HCT116 (cell line): Measurements from ENCODE around the gene SCD5. TPM values are rescaled to one million over a fixed set of nuclear protein-coding genes. Genes with fewer than 3 reads are reported as not detected.

Experiments used
- ATAC-seq: fragments of 200-7000 bp; cut with Tn5 transposase; 2 replicates; pipeline ENCODE4 v1.9.1; 2020; ENCODE audit warnings: mild to moderate bottlenecking, moderate library complexity
- BruUV-seq: library from RNA; stranded (reverse); fragments of 400-500 nt; replicated peaks from 2 replicates; lab custom pipeline; 2021; lab: Mats Ljungman, UMichigan
- CTCF ChIA-PET: fragments of 300-600 bp; sonication (Branson Sonifier 250); formaldehyde crosslinking; loops from one replicate; lab custom pipeline; 2021; ENCODE audit warnings: antibody characterized with exemption; lab: Charles Lee
- POLR2A ChIA-PET: fragments of 300-600, 350-600 bp; sonication (Branson Sonifier 250); formaldehyde crosslinking; loops from one replicate; lab custom pipeline; 2021; ENCODE audit warnings: antibody characterized with exemption; lab: Charles Lee
- RAD21 ChIA-PET, 2 experiments: fragments of 300-600 bp; sonication (Branson Sonifier 250); formaldehyde crosslinking; loops; one replicate each; lab custom pipeline; 2023; ENCODE audit warnings: low total read pairs in 2 of 2; ENCODE audit not compliant: uncharacterized antibody in 2 of 2, unreplicated experiment in 2 of 2, low non-redundant PET in 1 of 2; lab: Charles Lee
- DNase-seq: peaks from one replicate; pipeline ENCODE4 v3.0.0-alpha.2; 2010; ENCODE audit warnings: low read depth, low spot score
- H2AFZ ChIP-seq: fragments of 200-600 bp; shearing (Covaris generic), sonication (generic); 2 replicates; pipeline ENCODE4 v1.6.1; 2017; ENCODE audit warnings: low read depth, mixed run types, mixed read lengths, antibody characterized with exemption, low read length; ENCODE audit not compliant: poor library complexity, severe bottlenecking
- H3K27ac ChIP-seq: 2 replicates; pipeline ENCODE4 v1.5.1; 2012; ENCODE audit warnings: low read depth, low read length
- H3K27me3 ChIP-seq: fragments of 200-600 bp; sonication (generic); 2 replicates; pipeline ENCODE4 v1.6.1; 2016; ENCODE audit warnings: mixed run types, low read length, mixed read lengths; ENCODE audit not compliant: insufficient read depth
- H3K36me3 ChIP-seq, 2 experiments: fragments of 200-500 bp in 1 of 2; fragments of 200-600 bp in 1 of 2; sonication (Bioruptor generic) in 1 of 2; sonication (generic) in 1 of 2; 2 replicates each; pipeline versions ENCODE4 v1.5.1 to v1.6.1; 2014 to 2016; ENCODE audit warnings: low read length in 2 of 2, inconsistent platforms in 1 of 2, mixed read lengths in 1 of 2, mixed run types in 1 of 2; ENCODE audit not compliant: insufficient read depth in 2 of 2, control insufficient read depth in 1 of 2
- H3K4me1 ChIP-seq, 2 experiments: fragments of 200-600 bp in 1 of 2; sonication (generic) in 1 of 2; 2 replicates each; pipeline versions ENCODE4 v1.5.1 to v1.6.1; 2012 to 2017; ENCODE audit warnings: low read length in 2 of 2, inconsistent platforms in 1 of 2, mild to moderate bottlenecking in 1 of 2, mixed read lengths in 1 of 2, mixed run types in 1 of 2, moderate library complexity in 1 of 2; ENCODE audit not compliant: insufficient read depth in 2 of 2, control insufficient read depth in 1 of 2
- H3K4me2 ChIP-seq: fragments of 200-600 bp; sonication (generic); 2 replicates; pipeline ENCODE4 v1.6.1; 2017; ENCODE audit warnings: mixed run types, low read length, mixed read lengths
- H3K4me3 ChIP-seq, 2 experiments: fragments of 200-600 bp in 1 of 2; sonication (generic) in 1 of 2; replicated peaks in 1 of 2; 2 replicates each; pipeline ENCODE4 v1.5.1; 2011 to 2016; ENCODE audit warnings: low read length in 2 of 2, control low read depth in 1 of 2, low read depth in 1 of 2, mild to moderate bottlenecking in 1 of 2, mixed read lengths in 1 of 2, mixed run types in 1 of 2
- H3K79me2 ChIP-seq: fragments of 200-600 bp; sonication (generic); 2 replicates; pipeline ENCODE4 v1.6.1; 2017; ENCODE audit warnings: mild to moderate bottlenecking, mixed run types, low read length, moderate library complexity, mixed read lengths; ENCODE audit not compliant: insufficient read depth
- H3K9ac ChIP-seq: fragments of 200-600 bp; sonication (generic); 2 replicates; pipeline ENCODE4 v1.6.1; 2016; ENCODE audit warnings: low read length, mixed read lengths
- H3K9me2 ChIP-seq: fragments of 200-600 bp; sonication (generic), shearing (Covaris generic); 2 replicates; pipeline ENCODE4 v1.6.1; 2017; ENCODE audit warnings: mixed run types, mild to moderate bottlenecking, moderate library complexity; ENCODE audit not compliant: insufficient read depth
- H3K9me3 ChIP-seq, 2 experiments: fragments of 200-500 bp in 1 of 2; fragments of 200-600 bp in 1 of 2; sonication (Bioruptor generic) in 1 of 2; sonication (generic) in 1 of 2; 2 replicates each; pipeline ENCODE4 v1.6.1; 2014 to 2017; ENCODE audit warnings: low read length in 2 of 2, mixed read lengths in 2 of 2, inconsistent platforms in 1 of 2, low read depth in 1 of 2, mild to moderate bottlenecking in 1 of 2, mixed run types in 1 of 2, moderate library complexity in 1 of 2; ENCODE audit not compliant: control insufficient read depth in 1 of 2, insufficient read depth in 1 of 2
- H4K20me1 ChIP-seq: fragments of 200-600 bp; sonication (generic), shearing (Covaris generic); 2 replicates; pipeline ENCODE4 v1.6.1; 2017; ENCODE audit warnings: mixed run types, mild to moderate bottlenecking, moderate library complexity; ENCODE audit not compliant: insufficient read depth
- CBX3 ChIP-seq: IDR thresholded peaks from 2 replicates; pipeline ENCODE4 v1.6.1; 2012; ENCODE audit warnings: low read depth
- EGR1 ChIP-seq: IDR thresholded peaks from 2 replicates; pipeline ENCODE4 v1.6.1; 2012; ENCODE audit warnings: low read depth
- ELF1 ChIP-seq: IDR thresholded peaks from 2 replicates; pipeline ENCODE4 v1.6.1; 2012; ENCODE audit warnings: low read depth, borderline replicate concordance
- EZH2phosphoT487 ChIP-seq: fragments of 200-600 bp; IDR thresholded peaks from 2 replicates; pipeline ENCODE4 v1.6.1; 2018; ENCODE audit warnings: antibody characterized with exemption, borderline replicate concordance
- JUND ChIP-seq: IDR thresholded peaks from 2 replicates; pipeline ENCODE4 v1.6.1; 2012
- POLR2AphosphoS5 ChIP-seq: IDR thresholded peaks from 2 replicates; pipeline ENCODE4 v1.6.1; 2011; ENCODE audit warnings: mild to moderate bottlenecking, low read depth, low read length, moderate library complexity
- SP1 ChIP-seq: IDR thresholded peaks from 2 replicates; pipeline ENCODE4 v1.6.1; 2012; ENCODE audit warnings: low read depth
- SRF ChIP-seq: IDR thresholded peaks from 2 replicates; pipeline ENCODE4 v1.6.1; 2012; ENCODE audit warnings: low read depth
- TCF7L2 ChIP-seq: IDR thresholded peaks from 2 replicates; pipeline ENCODE4 v1.7.0; 2011; ENCODE audit warnings: borderline replicate concordance, inconsistent platforms; ENCODE audit not compliant: insufficient read depth, insufficient read length; ENCODE audit errors: extremely low read depth
- intact Hi-C: fragments of 100-400 bp; cut with micrococcal nuclease; formaldehyde crosslinking; loops from 2 replicates; pipeline ENCODE4 v1.10.0; 2022
- total RNA-seq: library from RNA; stranded (reverse); gene quantifications from one replicate; pipeline ENCODE4 v1.2.1, GENCODE V29; 2021; ENCODE audit not compliant: unreplicated experiment
- TF ChIP-seq, protein P1 (sequence below): IDR thresholded peaks from 2 replicates; pipeline ENCODE4 v1.6.1; 2012
- TF ChIP-seq, protein P2 (sequence below): IDR thresholded peaks from 2 replicates; pipeline ENCODE4 v1.6.1; 2012; ENCODE audit warnings: low read depth
- TF ChIP-seq, protein P3 (sequence below), 3 experiments: fragments of 200-600 bp in 1 of 3; sonication (generic) in 1 of 3; IDR thresholded peaks in 2 of 3; conservative IDR thresholded peaks in 1 of 3; 2 replicates each; pipeline ENCODE4 v1.5.1; 2012 to 2017; ENCODE audit warnings: low read depth in 2 of 3, low read length in 2 of 3, antibody characterized with exemption in 1 of 3, borderline replicate concordance in 1 of 3, control low read depth in 1 of 3, mild to moderate bottlenecking in 1 of 3, mixed read lengths in 1 of 3, mixed run types in 1 of 3, moderate library complexity in 1 of 3; ENCODE audit not compliant: insufficient read depth in 1 of 3
- TF ChIP-seq, protein P4 (sequence below): IDR thresholded peaks from 2 replicates; pipeline ENCODE4 v1.6.1; 2012

Gene SCD5
- total RNA-seq, 1 experiment from 2014 or later: 21.7 TPM

DNA sequence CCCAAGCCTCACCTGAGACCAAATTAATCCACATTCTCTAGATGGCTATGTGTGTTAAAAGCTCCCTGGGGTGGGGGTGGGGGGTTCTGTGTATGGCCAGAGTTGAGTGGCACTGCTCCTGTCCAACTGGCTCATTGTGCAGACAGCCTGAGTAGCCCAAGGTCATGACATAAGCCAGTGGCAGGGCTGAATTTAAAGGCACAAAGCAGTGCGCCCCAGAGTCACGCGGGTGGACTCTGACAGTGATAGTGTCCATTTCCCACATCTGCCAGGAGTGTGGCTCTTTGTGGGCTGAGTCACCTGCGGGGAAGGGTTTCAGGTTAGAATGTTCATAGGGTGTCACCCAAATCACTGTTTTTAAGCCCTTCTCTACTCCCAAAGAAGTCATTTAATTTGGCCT, 45.4 kb downstream of the SCD5 start:
- POLR2A ChIA-PET: no interaction called here

DNA sequence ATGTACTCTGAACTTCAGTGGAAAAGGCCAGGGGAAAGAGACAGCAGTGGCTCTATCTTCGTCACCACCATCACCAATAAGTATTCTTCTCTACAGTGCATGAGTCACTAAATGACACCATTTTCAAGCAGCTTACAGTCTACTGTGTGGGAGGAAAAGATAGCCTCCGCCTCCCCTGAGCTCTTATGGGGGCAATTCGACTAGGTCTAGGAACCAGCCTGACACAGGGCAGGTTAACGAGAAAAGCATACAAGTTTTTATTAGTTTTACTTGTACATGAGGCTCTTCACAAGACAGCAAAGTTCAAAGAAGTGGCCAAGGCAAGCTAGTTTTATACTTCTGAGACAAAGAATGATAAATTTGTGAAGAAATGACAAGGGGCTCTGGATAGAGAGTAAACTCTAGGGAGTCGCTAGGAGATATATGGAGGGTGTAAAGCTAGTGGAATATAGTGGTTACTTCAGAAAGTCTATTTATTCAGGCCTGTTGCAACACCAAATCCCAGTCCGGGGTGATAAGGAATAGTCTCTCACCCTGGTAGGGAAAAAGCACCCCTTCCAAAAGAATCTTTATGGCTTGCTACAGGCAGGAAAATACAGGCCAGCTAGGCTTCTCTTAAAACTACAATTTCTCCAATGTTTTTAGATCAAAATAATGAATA, 49.7 kb downstream of the SCD5 start:
- POLR2A ChIA-PET: no interaction called here
- Histone ChIP-seq H3K79me2 (no peaks in the 10 kb centered on the region), H3K36me3 (no peaks in the 10 kb centered on the region), H4K20me1 (no peaks in the 10 kb centered on the region), H3K9me2 (no peaks in the 10 kb centered on the region), H3K4me2 (no peak overlapping the region), H3K27me3 (no peaks in the 10 kb centered on the region), H3K4me3 (no peak overlapping the region), H3K9me3 (no peaks in the 10 kb centered on the region), H3K9ac (no peak overlapping the region), H3K27ac (no peak overlapping the region), H3K4me1 (peaks cover 3 to 25% of the 10 kb centered on the region in 2 experiments; a peak in 2 of 4 replicates), H2AFZ (no peak overlapping the region)
- CTCF ChIA-PET: no interaction called here
- DNase-seq (no peak), ATAC-seq (no peak)
- intact Hi-C loops: no loop called here
- RAD21 ChIA-PET: no interaction called here
- BruUV-seq: no TSS peak
- TF ChIP-seq, protein P1, sequence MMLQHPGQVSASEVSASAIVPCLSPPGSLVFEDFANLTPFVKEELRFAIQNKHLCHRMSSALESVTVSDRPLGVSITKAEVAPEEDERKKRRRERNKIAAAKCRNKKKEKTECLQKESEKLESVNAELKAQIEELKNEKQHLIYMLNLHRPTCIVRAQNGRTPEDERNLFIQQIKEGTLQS: no peak
- no peak for TF ChIP-seq SRF
- TF ChIP-seq, protein P2, sequence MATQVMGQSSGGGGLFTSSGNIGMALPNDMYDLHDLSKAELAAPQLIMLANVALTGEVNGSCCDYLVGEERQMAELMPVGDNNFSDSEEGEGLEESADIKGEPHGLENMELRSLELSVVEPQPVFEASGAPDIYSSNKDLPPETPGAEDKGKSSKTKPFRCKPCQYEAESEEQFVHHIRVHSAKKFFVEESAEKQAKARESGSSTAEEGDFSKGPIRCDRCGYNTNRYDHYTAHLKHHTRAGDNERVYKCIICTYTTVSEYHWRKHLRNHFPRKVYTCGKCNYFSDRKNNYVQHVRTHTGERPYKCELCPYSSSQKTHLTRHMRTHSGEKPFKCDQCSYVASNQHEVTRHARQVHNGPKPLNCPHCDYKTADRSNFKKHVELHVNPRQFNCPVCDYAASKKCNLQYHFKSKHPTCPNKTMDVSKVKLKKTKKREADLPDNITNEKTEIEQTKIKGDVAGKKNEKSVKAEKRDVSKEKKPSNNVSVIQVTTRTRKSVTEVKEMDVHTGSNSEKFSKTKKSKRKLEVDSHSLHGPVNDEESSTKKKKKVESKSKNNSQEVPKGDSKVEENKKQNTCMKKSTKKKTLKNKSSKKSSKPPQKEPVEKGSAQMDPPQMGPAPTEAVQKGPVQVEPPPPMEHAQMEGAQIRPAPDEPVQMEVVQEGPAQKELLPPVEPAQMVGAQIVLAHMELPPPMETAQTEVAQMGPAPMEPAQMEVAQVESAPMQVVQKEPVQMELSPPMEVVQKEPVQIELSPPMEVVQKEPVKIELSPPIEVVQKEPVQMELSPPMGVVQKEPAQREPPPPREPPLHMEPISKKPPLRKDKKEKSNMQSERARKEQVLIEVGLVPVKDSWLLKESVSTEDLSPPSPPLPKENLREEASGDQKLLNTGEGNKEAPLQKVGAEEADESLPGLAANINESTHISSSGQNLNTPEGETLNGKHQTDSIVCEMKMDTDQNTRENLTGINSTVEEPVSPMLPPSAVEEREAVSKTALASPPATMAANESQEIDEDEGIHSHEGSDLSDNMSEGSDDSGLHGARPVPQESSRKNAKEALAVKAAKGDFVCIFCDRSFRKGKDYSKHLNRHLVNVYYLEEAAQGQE: no peak
- no peak for TF ChIP-seq ELF1
- TF ChIP-seq JUND: no peak
- no peak for TF ChIP-seq CBX3
- TF ChIP-seq, protein P3, sequence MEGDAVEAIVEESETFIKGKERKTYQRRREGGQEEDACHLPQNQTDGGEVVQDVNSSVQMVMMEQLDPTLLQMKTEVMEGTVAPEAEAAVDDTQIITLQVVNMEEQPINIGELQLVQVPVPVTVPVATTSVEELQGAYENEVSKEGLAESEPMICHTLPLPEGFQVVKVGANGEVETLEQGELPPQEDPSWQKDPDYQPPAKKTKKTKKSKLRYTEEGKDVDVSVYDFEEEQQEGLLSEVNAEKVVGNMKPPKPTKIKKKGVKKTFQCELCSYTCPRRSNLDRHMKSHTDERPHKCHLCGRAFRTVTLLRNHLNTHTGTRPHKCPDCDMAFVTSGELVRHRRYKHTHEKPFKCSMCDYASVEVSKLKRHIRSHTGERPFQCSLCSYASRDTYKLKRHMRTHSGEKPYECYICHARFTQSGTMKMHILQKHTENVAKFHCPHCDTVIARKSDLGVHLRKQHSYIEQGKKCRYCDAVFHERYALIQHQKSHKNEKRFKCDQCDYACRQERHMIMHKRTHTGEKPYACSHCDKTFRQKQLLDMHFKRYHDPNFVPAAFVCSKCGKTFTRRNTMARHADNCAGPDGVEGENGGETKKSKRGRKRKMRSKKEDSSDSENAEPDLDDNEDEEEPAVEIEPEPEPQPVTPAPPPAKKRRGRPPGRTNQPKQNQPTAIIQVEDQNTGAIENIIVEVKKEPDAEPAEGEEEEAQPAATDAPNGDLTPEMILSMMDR (IDR thresholded peaks at IDR 0.05 in 2 of 3, conservative IDR thresholded peaks at IDR 0.05 in 1 of 3; ENCODE audit: borderline replicate concordance in 1 of 3, insufficient read depth in 1 of 3, low read depth in 2 of 3, low read length in 2 of 3): no peak
- TF ChIP-seq, protein P4, sequence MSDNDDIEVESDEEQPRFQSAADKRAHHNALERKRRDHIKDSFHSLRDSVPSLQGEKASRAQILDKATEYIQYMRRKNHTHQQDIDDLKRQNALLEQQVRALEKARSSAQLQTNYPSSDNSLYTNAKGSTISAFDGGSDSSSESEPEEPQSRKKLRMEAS: no peak
- no peak for TF ChIP-seq POLR2AphosphoS5
- TF ChIP-seq SP1: no peak
- TF ChIP-seq EGR1: no peak

More for the DNA sequence above, 45.4 kb downstream of the SCD5 start:
- no peaks in the 10 kb centered on the region for H3K36me3 ChIP-seq
- no TSS peak for BruUV-seq
- no peaks in the 10 kb centered on the region for H4K20me1 ChIP-seq
- H3K9me3 ChIP-seq: no peaks in the 10 kb centered on the region
- ATAC-seq (no peak), DNase-seq (no peak)
- no peak overlapping the region for H3K9ac ChIP-seq
- H3K27me3 ChIP-seq: no peaks in the 10 kb centered on the region
- CTCF ChIA-PET: no interaction called here
- H3K27ac ChIP-seq: no peak overlapping the region
- intact Hi-C loops: no loop called here
- no peak overlapping the region for H3K4me2 ChIP-seq
- H3K9me2 ChIP-seq: no peaks in the 10 kb centered on the region
- no peak overlapping the region for H3K4me3 ChIP-seq
- RAD21 ChIA-PET: no interaction called here
- no peak overlapping the region for H2AFZ ChIP-seq
- TF ChIP-seq CBX3: no peak
- TF ChIP-seq TCF7L2: no peak
- TF ChIP-seq, protein P4: no peak
- TF ChIP-seq, protein P1: no peak
- no peak for TF ChIP-seq EZH2phosphoT487
- no peaks in the 10 kb centered on the region for H3K79me2 ChIP-seq
- H3K4me1 ChIP-seq: peaks cover 0 to 8% of the 10 kb centered on the region in 2 experiments; a peak in 1 of 4 replicates
